Spleen (tissue), 7 donors: ENCODE measurements around the gene HRC.

Source experiments
- CTCF ChIP-seq, 11 experiments: fragments of 200-600 bp in 7 of 11; fragments of 450-650 bp in 4 of 11; sonication (generic) in 4 of 11; IDR thresholded peaks in 8 of 11; conservative IDR thresholded peaks in 3 of 11; 1 replicate in 7 of 11; 2 replicates in 4 of 11; pipeline versions ENCODE4 v1.4.0 to v1.8.0; 2016 to 2021; ENCODE audit warnings: antibody characterized with exemption in 11 of 11, inconsistent platforms in 4 of 11, mild to moderate bottlenecking in 1 of 11
- POLR2A ChIP-seq, 3 donors: fragments of 450-650 bp; IDR thresholded peaks; one replicate each; pipeline ENCODE4 v1.5.1; 2017; ENCODE audit warnings: antibody characterized with exemption in 3 of 3, mild to moderate bottlenecking in 1 of 3
- POLR2AphosphoS5 ChIP-seq, 3 donors: sonication (generic); formaldehyde crosslinking; IDR thresholded peaks; one replicate each; pipeline ENCODE4 v1.5.1; 2017; ENCODE audit warnings: antibody characterized with exemption in 3 of 3
- donor health status: DM: no; HTN: no; CAD: no; lungs with moderate emphysema.
- donor health status: DM: no; HTN: no; CAD: no.
- donor health status: DM: no; HTN: no; CAD: no.

DNA sequence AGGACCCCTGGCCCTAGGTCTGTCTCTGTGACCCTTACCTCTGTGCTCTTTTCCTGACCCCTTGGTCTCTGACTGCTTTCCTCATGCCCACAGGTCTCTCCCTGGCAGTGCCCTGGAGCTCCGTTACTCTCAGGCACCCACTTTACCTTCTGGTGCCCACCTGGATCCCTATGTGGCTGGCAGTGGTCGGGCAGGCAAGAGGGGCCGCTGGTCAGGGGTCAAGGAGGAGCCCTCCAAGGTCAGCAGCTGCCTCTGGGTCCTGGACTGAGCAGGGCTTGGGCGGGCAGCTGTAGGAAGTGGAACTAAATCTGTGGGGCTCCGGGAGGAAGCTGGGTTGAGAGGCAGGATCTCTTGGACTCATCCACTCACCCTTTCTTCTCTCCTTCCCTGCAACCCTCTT is 19.5 kb downstream of the HRC start:
- TF ChIP-seq CTCF (IDR thresholded peaks at IDR 0.05 in 8 of 11, conservative IDR thresholded peaks at IDR 0.05 in 3 of 11) = no peak
- TF ChIP-seq POLR2A (IDR thresholded peaks at IDR 0.05) = no peak
- no peak for TF ChIP-seq POLR2AphosphoS5 (IDR thresholded peaks at IDR 0.05)
